AG20443 (cell line): ENCODE measurements around the gene CCDC192.

ENCODE experiments used
- DNase-seq: peaks from one replicate; pipeline ENCODE4 v3.0.0; 2012; ENCODE audit warnings: low spot score, mixed read lengths

Gene CCDC192

GRCh38 chr5:127958421-127959011, 255.3 kb downstream of the CCDC192 start:
- DNase-seq, result no peak

GRCh38 chr5:127959152-127959764, 256.1 kb downstream of the CCDC192 start:
- peak; percentile 62 for DNase-seq

GRCh38 chr5:127960270-127960691, 257.1 kb downstream of the CCDC192 start:
- DNase-seq, result no peak

GRCh38 chr5:127961006-127961762, 258.0 kb downstream of the CCDC192 start:
- no peak for DNase-seq

- no peak for DNase-seq
Observed at GRCh38 chr5:127961763-127962145, 258.6 kb downstream of the CCDC192 start.

GRCh38 chr5:127962491-127962890, 259.3 kb downstream of the CCDC192 start:
- DNase-seq, result no peak

- no peak for DNase-seq
Observed at GRCh38 chr5:127963233-127963632, 260.0 kb downstream of the CCDC192 start.

- DNase-seq, result peak; percentile 22
Observed at GRCh38 chr5:127963931-127964330, 260.7 kb downstream of the CCDC192 start.

GRCh38 chr5:127967323-127967982, 264.3 kb downstream of the CCDC192 start:
- DNase-seq, result no peak

GRCh38 chr5:127967983-127968592, 264.9 kb downstream of the CCDC192 start:
- no peak for DNase-seq

GRCh38 chr5:127969002-127969401, 265.8 kb downstream of the CCDC192 start:
- DNase-seq, result no peak

GRCh38 chr5:127969651-127970050, 266.5 kb downstream of the CCDC192 start:
- DNase-seq, result no peak

- no peak for DNase-seq
Observed at GRCh38 chr5:127970081-127970480, 266.9 kb downstream of the CCDC192 start.

- DNase-seq, result no peak
Observed at GRCh38 chr5:127970854-127971425, 267.7 kb downstream of the CCDC192 start.

GRCh38 chr5:127975961-127976360, 272.8 kb downstream of the CCDC192 start:
- no peak for DNase-seq

- DNase-seq, result no peak
Observed at GRCh38 chr5:127976525-127976924, 273.3 kb downstream of the CCDC192 start.

- DNase-seq, result no peak
Observed at GRCh38 chr5:127976991-127977717, 274.0 kb downstream of the CCDC192 start.

- no peak for DNase-seq
Observed at GRCh38 chr5:127978738-127979300, 275.6 kb downstream of the CCDC192 start.

GRCh38 chr5:127979475-127979874, 276.3 kb downstream of the CCDC192 start:
- DNase-seq, result no peak

GRCh38 chr5:127980843-127981242, 277.7 kb downstream of the CCDC192 start:
- DNase-seq, result no peak

- no peak for DNase-seq
Observed at GRCh38 chr5:127981498-127981897, 278.3 kb downstream of the CCDC192 start.
